ENCODE results near the gene SIK1.

The SIK1 gene

GRCh38 chr21:43365611-43366426, 61.1 kb downstream of the SIK1 start:
- DNase-seq: no peak

- DNase-seq: no peak
These were observed 62.0 kb downstream of the SIK1 start for GRCh38 chr21:43364851-43365424.
